Chondrocyte (in vitro differentiated cells): ENCODE results near the gene CYP2R1. TPM values are rescaled to one million over a fixed set of nuclear protein-coding genes. Genes with fewer than 3 reads are reported as not detected.
A peak's percentile ranks its signal among the peaks of the same experiment; 100 is the strongest.

Experiments used
- DNase-seq: peaks from one replicate; pipeline ENCODE4 v3.0.0; 2021; ENCODE audit warnings: mixed read lengths, low spot score
- H3K27ac Mint-ChIP-seq: one replicate; pipeline ENCODE4 v1.8.0; 2021; ENCODE audit warnings: mild to moderate bottlenecking, moderate library complexity, mixed read lengths; ENCODE audit not compliant: unreplicated experiment
- H3K27me3 Mint-ChIP-seq: 2 replicates; pipeline ENCODE4 v1.8.0; 2021; ENCODE audit warnings: low read depth, mixed read lengths
- H3K36me3 Mint-ChIP-seq: 2 replicates; pipeline ENCODE4 v1.8.0; 2021; ENCODE audit warnings: low read depth, mixed read lengths
- H3K4me1 Mint-ChIP-seq: 2 replicates; pipeline ENCODE4 v1.8.0; 2021; ENCODE audit warnings: low read depth, mild to moderate bottlenecking, mixed read lengths
- H3K4me3 Mint-ChIP-seq: one replicate; pipeline ENCODE4 v1.8.0; 2021; ENCODE audit warnings: mild to moderate bottlenecking, moderate library complexity, mixed read lengths; ENCODE audit not compliant: unreplicated experiment
- H3K9me3 Mint-ChIP-seq: 2 replicates; pipeline ENCODE4 v1.8.0; 2021; ENCODE audit warnings: low read depth, mixed read lengths
- CTCF ChIP-seq: fragments of 200-600 bp; sonication (generic); IDR thresholded peaks from 2 replicates; pipeline ENCODE4 v1.5.0; 2021; ENCODE audit warnings: antibody characterized with exemption, mild to moderate bottlenecking, moderate library complexity
- long read RNA-seq: library from polyadenylated mRNA; stranded (forward); transcript quantifications from one replicate; pipeline ENCODE4 v2.0.0, GENCODE V29; 2021
- total RNA-seq: library from RNA; stranded (reverse); gene quantifications from 3 replicates; pipeline ENCODE4 v1.2.1, GENCODE V29; 2021

CYP2R1 gene
- total RNA-seq = 8.4 to 16.7 TPM (median 16.0 TPM) in 3 replicates
- long read RNA-seq, partial matches to known transcripts = 1 of 18 reads
- long read RNA-seq, other reads (novel, unspliced or antisense) = 12 of 18 reads

GRCh38 chr11:14892036-14892556 lies at the start of gene CYP2R1:
Gene CYP2R1 (minus strand): TSS chr11:14892231. CDS start chr11:14892205, 26 bp downstream.
- Mint-ChIP-seq H3K4me3 (peak within 1 kb of the TSS; percentile 99), H3K36me3 (peaks cover 2% of the 10 kb centered on the region), H3K4me1 (peaks cover 28% of the 10 kb centered on the region), H3K27ac (peak within 1 kb of the TSS; percentile 95), H3K9me3 (peaks cover 2% of the 10 kb centered on the region), H3K27me3 (no peaks in the 10 kb centered on the region)
- peak; percentile 29 for TF ChIP-seq CTCF
- DNase-seq = peak; percentile 96

GRCh38 chr11:14938936-14939335 lies 46.9 kb upstream of the CYP2R1 start:
- peaks cover 5% of the 10 kb centered on the region for H3K27me3 Mint-ChIP-seq
- no peak overlapping the region for H3K27ac Mint-ChIP-seq
- H3K4me1 Mint-ChIP-seq = no peaks in the 10 kb centered on the region
- no peak overlapping the region for H3K4me3 Mint-ChIP-seq
- DNase-seq = no peak
- H3K9me3 Mint-ChIP-seq = no peaks in the 10 kb centered on the region
- no peaks in the 10 kb centered on the region for H3K36me3 Mint-ChIP-seq
- TF ChIP-seq CTCF = no peak

- TF ChIP-seq CTCF = no peak
- no peak for DNase-seq
- Mint-ChIP-seq H3K4me3 (no peak overlapping the region), H3K4me1 (no peaks in the 10 kb centered on the region), H3K27ac (no peak overlapping the region), H3K9me3 (peaks cover 2% of the 10 kb centered on the region), H3K27me3 (peaks cover 9% of the 10 kb centered on the region), H3K36me3 (no peaks in the 10 kb centered on the region)
These were observed 42.8 kb upstream of the CYP2R1 start for GRCh38 chr11:14934641-14935351.

GRCh38 chr11:14932447-14932846 lies 40.4 kb upstream of the CYP2R1 start:
- DNase-seq = no peak
- no peak for TF ChIP-seq CTCF
- H3K27me3 Mint-ChIP-seq = peaks cover 9% of the 10 kb centered on the region
- H3K4me1 Mint-ChIP-seq = no peaks in the 10 kb centered on the region
- H3K9me3 Mint-ChIP-seq = peaks cover 12% of the 10 kb centered on the region
- no peaks in the 10 kb centered on the region for H3K36me3 Mint-ChIP-seq
- H3K27ac Mint-ChIP-seq = no peak overlapping the region
- no peak overlapping the region for H3K4me3 Mint-ChIP-seq

GRCh38 chr11:14930369-14930768 lies 38.3 kb upstream of the CYP2R1 start:
- peaks cover 12% of the 10 kb centered on the region for H3K9me3 Mint-ChIP-seq
- H3K27me3 Mint-ChIP-seq = peaks cover 13% of the 10 kb centered on the region
- no peaks in the 10 kb centered on the region for H3K36me3 Mint-ChIP-seq
- TF ChIP-seq CTCF = no peak
- DNase-seq = no peak
- no peaks in the 10 kb centered on the region for H3K4me1 Mint-ChIP-seq
- no peak overlapping the region for H3K4me3 Mint-ChIP-seq
- no peak overlapping the region for H3K27ac Mint-ChIP-seq
